ENCODE results near the gene WDR91. TPM values are rescaled to one million over a fixed set of nuclear protein-coding genes. Genes with fewer than 3 reads are reported as not detected.

Gene WDR91
- polyA plus RNA-seq, 1 experiment, result 6.3 TPM

DNA sequence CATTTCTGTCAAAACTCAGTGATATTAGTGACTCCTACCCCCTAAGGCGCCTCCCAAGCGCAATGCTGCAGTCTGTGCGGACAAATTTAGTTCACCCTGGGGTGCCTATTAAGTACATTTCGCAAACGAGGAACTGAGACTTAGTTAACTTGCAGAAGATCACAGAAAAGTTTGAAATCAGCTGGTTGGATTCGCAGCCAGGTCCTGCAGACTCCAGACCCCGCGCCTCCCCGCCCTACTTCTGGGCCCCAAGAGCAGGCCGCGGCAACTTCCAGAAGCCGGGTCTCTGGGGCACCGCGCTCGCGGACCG is 41.4 kb downstream of the WDR91 start:
- ChIA-PET POLR2A (interaction anchor here (0.9 to 2.0 kb wide), 5 partner anchors 10 to 524 kb away, joined by 3 to 12 read pairs (median 3); partner anchors contain the start of genes BPGM and TMEM140), CTCF (interaction anchor here (1.4 to 2.8 kb wide), 6 partner anchors 9 to 480 kb away, joined by 3 to 15 read pairs (median 10); partner anchors contain the start of genes AGBL3 and TMEM140)
- TF ChIP-seq CTCF (IDR thresholded peaks at IDR 0.05; ENCODE audit: low read depth, low read length), result no peak
- no peaks in the 10 kb centered on the region for H3K27me3 ChIP-seq (ENCODE audit: control insufficient read depth, insufficient read depth, low read length)
- H3K9me3 ChIP-seq (ENCODE audit: control insufficient read depth, insufficient read depth, low read length), result no peaks in the 10 kb centered on the region; the same call in 1 of the 2 replicates
- no peak for DNase-seq (ENCODE audit: low read depth, low spot score)
- H3K4me3 ChIP-seq (ENCODE audit: low read depth, low read length), result peak overlapping the region; percentile 78
- peak overlapping the region; percentile 97 for H3K27ac ChIP-seq (ENCODE audit: low read depth, low read length)

DNA sequence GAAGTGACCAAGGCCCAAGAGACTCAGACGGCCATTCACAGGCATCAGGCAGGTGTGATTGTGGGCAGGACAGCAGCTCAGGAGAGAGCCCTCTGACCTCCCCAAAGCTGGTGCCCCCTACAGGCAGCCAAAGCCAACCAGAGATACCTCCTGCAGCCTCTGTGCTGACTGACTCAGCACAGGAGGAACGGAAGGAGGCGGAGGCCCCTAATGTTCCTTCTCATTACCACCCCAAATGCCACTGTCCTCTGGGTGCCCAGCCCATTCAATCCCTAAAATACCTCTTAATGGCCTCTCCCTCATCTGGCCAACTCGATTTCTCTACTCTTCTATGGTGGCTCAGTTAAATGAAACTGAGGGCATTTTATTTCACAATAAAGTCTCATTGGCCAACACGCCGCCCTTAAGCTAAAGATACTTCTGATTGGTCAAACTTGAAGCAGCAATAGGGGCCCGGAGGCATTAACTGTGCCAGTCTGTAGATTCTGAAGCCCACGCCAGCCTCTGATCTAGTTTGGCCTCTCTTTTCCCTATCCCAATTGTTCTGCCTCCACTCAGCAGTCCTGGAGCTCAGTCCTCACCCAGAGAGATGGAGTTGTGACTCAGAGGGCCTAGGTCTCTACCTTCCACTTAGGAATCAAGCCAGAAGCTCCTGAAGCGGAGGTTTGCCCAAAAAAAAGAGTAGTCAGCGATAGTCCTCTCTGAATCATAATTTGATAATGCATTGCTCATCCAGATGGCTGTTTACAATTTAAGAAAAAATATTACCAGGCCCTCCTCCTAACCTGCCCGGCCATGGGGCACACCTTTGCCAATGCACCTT is 42.0 kb downstream of the WDR91 start:
- POLR2A ChIA-PET, result interaction anchor here (0.9 to 2.0 kb wide), 3 partner anchors 9 to 54 kb away, joined by 3 to 12 read pairs (median 6); partner anchors contain the start of gene TMEM140
- peak; percentile 40 for TF ChIP-seq CTCF (IDR thresholded peaks at IDR 0.05; ENCODE audit: low read depth, low read length)
- H3K27me3 ChIP-seq (ENCODE audit: control insufficient read depth, insufficient read depth, low read length), result no peaks in the 10 kb centered on the region
- H3K4me3 ChIP-seq (ENCODE audit: low read depth, low read length), result peak overlapping the region; percentile 78
- DNase-seq (ENCODE audit: low read depth, low spot score), result no peak
- H3K27ac ChIP-seq (ENCODE audit: low read depth, low read length), result peak overlapping the region; percentile 97
- no peaks in the 10 kb centered on the region; the same call in 1 of the 2 replicates for H3K9me3 ChIP-seq (ENCODE audit: control insufficient read depth, insufficient read depth, low read length)
- CTCF ChIA-PET, result interaction anchor here (0.6 to 2.7 kb wide), 3 partner anchors 9 to 485 kb away, joined by 4 to 15 read pairs (median 8); partner anchors contain the start of gene AGBL3

DNA sequence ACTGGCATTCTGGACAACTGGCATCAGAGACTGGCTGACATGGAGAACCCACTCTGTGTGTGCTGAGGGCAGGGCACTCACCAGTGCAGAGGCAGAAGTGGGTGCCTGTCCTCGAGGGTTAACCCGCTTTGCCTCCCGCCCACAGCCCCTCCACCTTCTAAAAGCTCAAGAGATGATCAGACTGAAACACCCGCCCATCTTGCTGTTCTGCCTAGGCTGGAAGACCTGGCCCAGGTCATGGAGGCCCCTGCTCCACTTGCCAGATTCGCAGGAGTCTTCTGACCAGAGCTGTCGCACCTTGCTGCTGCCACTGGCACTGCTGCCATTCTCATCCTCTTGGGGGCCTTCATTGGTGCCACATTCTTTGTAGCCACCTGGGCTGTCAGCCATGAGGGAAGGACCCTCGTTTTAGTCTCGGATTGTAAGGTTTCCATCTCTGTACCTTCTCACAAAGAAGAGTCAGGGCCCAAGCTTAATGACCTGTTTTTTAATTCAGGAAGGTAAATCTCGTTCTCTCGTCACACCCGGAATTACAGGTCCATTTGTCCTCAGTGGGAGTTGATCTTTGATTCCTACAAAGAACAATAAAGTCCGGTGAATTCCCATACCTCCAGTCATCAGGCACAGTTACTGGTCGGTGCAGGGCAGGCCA is 42.7 kb downstream of the WDR91 start:
- no peak for TF ChIP-seq CTCF (IDR thresholded peaks at IDR 0.05; ENCODE audit: low read depth, low read length)
- no peak for DNase-seq (ENCODE audit: low read depth, low spot score)
- Histone ChIP-seq H3K4me3 (ENCODE audit: low read depth, low read length) (peak overlapping the region; percentile 78; the same call in 1 of the 2 replicates), H3K27me3 (ENCODE audit: control insufficient read depth, insufficient read depth, low read length) (no peaks in the 10 kb centered on the region), H3K27ac (ENCODE audit: low read depth, low read length) (peak overlapping the region; percentile 40), H3K9me3 (ENCODE audit: control insufficient read depth, insufficient read depth, low read length) (no peaks in the 10 kb centered on the region; the same call in 1 of the 2 replicates)
- ChIA-PET POLR2A (no interaction called here), CTCF (interaction anchor here (0.6 to 1.6 kb wide), 3 partner anchors 8 to 484 kb away, joined by 4 to 8 read pairs (median 4); no protein-coding TSS in a partner anchor)

- TF ChIP-seq CTCF (IDR thresholded peaks at IDR 0.05; ENCODE audit: low read depth, low read length), result no peak
- Histone ChIP-seq H3K4me3 (ENCODE audit: low read depth, low read length) (no peak overlapping the region), H3K27me3 (ENCODE audit: control insufficient read depth, insufficient read depth, low read length) (no peaks in the 10 kb centered on the region), H3K27ac (ENCODE audit: low read depth, low read length) (no peak overlapping the region), H3K9me3 (ENCODE audit: control insufficient read depth, insufficient read depth, low read length) (no peaks in the 10 kb centered on the region; the same call in 1 of the 2 replicates)
- no peak for DNase-seq (ENCODE audit: low read depth, low spot score)
- CTCF ChIA-PET, result no interaction called here
- POLR2A ChIA-PET, result no interaction called here
Measured at GRCh38 chr7:135168001-135168400, 43.3 kb downstream of the WDR91 start.
